ENCODE data around the gene RFC1.

DNA sequence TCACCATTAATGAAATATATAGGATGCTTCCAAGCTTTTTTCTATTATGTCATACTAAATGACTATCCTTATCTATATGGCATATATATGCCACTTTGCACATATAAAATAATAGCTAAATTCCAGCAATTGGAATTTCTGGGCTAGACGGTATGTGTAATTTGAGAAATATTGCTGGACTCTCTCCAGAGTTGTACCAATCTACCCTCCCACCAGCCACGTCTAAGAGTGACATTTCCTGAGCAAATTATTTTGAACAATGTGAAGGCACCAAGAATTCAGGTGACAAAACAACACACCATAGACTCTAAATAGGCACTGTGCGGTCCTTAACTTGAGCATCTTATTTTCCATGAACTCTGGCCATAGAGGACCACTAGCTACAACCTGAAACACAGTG lies 62.3 kb downstream of the RFC1 start:
- TF ChIP-seq EZH2phosphoT487 (IDR thresholded peaks at IDR 0.05; ENCODE audit: insufficient read depth, low read depth) (no peak), EZH2 (IDR thresholded peaks at IDR 0.05; ENCODE audit: insufficient read depth, poor library complexity, severe bottlenecking) (no peak)

All from GM23248 (cell line).